GM19452 (cell line): ENCODE results near the gene TUBA4B.

Experiments
- ATAC-seq: cut with Tn5 transposase; IDR thresholded peaks from one replicate; pipeline ENCODE4 v1.9.1; 2021; ENCODE audit not compliant: unreplicated experiment

The TUBA4B gene

DNA sequence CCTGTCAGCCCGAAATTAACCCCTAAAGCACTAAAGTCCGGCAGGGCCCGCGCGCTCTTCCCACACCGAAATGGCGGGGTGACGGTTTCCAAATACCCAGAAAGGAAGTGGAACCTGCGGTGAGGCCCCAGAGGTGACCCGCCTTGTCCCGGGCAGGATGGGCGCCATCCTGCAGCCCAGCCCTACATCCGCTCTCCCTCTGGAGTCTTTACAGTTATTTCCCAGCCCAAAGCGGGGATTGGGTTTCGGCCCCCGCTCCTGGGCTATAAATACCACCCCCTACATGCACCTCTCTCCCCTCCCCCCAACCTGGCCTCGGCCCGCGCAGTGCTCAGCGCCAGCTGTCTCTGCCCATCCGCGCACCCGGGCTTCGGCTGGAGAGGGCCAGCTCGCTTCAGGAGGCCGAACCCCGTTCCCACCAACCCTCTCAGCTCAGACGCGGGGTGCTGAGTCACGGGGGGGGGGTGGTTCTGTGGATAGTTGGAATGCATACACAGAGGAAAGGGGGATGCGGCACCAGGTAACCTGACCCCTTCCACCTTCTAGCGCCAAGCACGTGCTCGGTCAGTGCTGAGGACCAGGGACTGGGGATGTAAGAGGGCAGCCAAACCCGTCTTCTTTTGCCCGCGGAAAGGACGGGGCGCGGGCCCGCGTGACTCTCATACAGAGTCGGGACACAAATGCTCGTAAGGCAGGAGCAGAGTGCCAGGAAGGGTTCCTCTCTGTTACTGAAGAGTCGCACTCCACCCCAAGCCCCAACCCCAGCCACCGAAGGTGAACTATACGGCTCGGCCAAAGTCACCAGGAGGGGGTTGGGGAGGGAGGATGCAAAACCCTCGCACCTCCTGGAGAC, at the start of gene TUBA4B:
Gene TUBA4B, plus strand, starts transcription at position 344 of the 853 bp plus-strand sequence. Its CDS starts 165 bp downstream, at position 509.
- ATAC-seq, result peak; percentile 2

DNA sequence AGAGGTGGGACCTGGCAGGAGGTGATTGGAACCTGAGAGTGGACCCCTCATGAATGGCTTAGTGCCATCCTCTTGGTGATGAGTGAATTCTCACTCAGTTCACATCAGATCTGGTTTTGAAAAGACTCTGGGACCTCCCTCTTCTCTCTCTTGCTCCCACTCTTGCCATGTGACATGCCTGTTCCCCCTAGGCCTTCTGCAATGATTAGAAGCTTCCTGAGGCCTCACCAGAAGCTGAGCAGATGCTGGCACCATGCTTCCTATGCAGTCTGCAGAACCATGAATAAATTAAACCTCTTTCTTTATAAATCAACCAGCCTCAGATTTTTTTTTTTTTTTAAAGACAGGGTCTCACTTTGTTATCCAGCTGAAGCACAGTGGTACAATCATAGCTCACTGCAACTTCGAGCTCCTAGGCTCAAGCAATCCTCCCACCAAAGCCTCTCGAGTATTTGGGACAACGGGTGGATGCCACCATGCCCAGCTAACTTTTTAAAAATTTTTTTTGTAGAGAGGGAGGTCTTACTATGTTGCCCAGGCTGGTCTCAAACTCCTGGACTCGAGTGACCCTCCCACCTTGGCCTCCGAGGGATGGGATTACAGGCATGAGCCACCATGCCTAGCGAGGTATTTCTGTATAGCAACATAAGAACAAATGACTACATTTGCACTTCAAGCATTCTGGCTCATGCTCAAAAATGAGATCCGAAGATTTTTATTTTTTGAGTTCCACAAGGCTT, 48.4 kb upstream of the TUBA4B start:
- ATAC-seq, result no peak

DNA sequence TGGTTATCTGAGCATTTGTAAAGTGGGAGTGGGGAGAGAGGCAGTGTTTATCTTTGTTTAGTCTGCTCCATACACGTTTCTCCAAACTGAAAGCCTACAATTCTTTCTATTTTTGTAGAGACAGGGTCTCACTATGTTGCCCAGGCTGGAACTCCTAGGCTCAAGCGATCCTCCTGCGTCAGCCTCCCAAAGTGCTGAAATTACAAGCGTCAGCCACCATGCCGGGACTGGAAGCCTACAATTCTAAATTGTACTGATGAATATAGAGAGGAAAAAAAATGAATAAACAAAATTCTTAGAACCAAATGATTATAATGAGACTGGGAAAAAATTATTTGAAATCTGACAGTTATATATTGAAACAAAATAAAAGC, 47.9 kb upstream of the TUBA4B start:
- ATAC-seq, result no peak

DNA sequence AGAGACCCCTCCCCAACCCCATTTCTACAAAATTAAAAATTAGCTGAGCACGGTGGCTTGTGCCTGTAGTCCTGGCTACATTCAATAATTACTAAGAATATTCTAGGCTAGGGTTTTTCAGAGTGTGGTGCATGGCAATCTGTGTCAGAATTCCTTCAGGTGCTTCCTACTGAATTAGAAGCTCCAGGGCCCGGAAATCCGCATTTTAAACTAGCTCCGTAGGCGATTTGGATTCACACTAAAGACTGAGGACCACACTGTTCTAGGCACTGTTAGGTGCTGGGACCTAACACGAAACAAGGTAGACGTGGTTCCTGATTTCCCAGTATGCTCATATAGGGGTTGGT, 47.1 kb upstream of the TUBA4B start:
- ATAC-seq, result no peak

DNA sequence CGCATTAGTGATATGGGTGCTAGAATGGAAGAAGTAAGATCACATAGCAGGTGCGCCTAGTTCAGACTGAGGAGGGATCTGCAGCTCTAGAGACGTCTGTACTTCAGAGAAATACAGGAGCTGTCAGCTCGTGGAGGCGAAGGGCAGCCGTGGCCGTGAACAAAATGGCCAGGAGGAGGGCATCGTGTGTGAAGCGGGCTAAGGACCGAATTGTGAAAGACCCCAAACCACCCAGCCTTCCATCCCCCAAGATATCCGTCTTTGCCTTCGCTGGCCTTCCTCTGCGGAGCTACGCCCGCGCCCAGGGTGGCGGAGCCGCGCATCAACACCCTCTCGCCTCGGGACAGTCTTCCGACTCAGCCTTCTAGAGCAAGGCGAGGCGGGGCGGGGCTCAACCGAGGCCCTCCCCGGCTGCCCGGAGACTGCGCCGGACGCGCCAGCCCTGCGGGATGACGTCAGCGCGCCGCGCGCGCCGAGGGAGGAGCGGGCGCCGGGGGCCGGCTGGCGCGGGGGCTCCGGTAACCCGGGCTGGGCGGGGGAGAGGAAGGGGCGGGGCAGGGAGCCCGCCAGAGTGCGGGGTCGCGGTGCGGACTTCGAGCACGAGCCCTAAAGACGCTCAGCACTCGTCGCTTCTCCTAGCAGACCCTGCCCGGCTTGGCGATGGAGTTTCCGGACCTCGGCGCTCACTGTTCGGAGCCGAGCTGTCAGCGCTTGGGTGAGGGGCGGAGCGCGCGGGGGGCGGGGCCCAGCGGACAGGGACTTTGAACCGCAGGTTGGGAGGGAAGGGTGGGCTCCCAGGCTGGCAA, 46.5 kb upstream of the TUBA4B start, which contains the start of gene ZFAND2B:
Gene ZFAND2B, plus strand, starts transcription at position 455 of the 806 bp plus-strand sequence. Its CDS starts 206 bp downstream, at position 661.
- peak; percentile 98 for ATAC-seq

DNA sequence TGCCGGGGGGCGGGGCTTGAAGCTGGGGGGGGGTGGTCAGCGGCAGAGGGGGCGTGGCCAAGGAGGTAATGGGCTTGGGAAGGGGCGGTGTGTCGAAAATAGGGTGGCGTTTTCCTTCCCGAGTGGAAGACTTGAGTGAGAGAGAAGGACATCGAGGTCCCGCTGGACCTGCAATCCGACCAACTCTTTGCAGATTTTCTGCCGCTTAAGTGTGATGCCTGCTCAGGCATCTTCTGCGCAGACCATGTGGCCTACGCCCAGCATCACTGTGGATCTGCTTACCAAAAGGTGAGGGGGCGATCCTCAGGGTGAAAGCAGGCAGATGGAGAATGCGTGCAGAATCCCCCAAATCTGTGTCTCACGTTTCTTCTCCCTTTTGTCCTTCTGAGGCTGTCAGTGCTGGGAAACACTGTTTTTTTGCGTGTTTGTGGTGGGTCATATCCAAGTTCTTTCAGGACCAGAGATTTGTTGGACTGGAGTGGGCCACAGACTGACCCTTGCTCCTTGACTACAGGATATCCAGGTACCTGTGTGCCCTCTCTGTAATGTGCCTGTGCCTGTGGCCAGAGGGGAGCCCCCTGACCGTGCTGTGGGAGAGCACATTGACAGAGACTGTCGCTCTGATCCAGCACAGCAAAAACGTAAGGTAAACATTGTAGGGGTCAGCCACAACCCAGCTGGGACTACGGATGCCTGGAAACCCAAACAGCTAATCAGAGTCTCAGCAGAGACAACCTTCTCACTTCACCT, 45.7 kb upstream of the TUBA4B start:
- ATAC-seq, result no peak

DNA sequence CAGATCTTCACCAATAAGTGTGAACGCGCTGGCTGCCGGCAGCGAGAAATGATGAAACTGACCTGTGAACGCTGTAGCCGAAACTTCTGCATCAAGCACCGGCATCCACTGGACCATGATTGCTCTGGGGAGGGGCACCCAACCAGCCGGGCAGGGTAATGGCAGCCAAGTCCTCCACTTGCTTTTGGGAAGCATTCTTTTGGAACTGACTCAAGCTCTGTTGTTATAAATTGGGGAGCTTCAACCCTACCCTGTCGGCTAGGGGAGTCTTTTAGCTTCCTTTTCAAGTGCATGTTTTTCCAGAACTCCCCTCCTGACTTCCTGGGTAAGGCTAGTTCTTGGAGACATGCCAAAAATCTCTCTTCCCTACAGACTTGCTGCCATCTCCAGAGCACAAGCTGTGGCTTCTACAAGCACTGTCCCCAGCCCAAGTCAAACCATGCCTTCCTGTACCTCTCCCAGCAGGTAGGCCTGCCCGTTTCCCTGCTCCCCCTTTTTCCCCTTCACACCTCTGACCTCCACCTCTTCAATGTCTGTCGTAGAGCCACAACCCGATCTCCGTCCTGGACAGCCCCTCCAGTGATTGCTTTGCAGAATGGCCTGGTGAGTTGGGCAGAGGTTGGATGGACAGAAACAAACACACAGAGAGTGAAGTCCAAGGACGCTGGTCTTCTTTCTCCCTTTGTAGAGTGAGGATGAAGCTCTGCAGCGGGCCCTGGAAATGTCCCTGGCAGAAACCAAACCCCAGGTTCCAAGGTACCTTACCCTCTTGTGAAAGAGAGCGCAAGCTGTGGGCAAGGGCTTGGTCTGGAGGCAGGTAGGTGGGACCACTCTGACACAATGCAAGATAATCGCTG, 44.9 kb upstream of the TUBA4B start:
- ATAC-seq, result no peak

DNA sequence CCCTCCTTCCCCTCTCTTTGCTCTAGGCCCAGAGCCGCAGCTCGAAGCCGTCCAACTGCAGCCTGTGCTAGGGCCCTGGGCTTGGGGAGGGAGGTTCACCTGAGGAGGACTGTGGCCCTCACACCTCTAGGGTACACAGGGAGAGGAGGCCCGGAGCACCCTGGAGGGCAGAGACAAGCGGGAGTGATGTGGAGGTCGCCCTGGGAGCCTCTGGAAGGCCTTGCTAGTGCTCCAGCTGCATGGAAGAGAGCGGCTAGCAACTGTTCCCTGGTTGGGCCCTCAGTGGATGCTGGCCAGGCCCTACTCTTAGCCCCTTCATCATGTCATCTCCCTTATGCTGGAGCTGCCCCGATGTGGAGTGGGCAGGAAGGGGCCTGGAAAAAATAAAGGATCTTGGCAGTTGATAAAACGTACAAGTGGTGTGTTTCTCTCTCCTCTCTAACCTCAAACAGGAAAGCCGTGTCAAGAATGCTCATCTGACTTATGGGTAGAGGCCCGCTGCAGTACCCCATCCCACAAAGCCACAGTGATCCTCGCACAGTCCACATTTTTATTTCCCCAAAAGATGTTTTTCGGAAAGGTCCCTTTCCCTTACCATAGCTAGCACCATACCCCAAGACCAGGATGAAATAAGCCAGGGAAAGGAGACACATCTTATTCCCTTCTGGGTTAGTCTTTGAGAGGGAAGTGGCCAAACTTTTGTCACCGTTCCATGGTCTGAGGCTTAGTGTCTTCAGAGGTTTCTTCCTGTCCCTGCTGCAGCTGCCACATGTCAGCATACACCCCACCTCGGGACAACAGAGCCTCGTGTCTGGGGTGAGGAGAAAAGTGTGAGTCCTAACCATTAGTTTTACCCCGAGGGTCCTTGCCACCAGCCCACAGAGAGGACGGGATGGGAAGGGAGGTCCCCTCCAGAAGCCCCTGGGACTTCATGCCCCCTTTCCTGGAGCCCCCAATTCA, 43.5 kb upstream of the TUBA4B start:
- ATAC-seq, result no peak

DNA sequence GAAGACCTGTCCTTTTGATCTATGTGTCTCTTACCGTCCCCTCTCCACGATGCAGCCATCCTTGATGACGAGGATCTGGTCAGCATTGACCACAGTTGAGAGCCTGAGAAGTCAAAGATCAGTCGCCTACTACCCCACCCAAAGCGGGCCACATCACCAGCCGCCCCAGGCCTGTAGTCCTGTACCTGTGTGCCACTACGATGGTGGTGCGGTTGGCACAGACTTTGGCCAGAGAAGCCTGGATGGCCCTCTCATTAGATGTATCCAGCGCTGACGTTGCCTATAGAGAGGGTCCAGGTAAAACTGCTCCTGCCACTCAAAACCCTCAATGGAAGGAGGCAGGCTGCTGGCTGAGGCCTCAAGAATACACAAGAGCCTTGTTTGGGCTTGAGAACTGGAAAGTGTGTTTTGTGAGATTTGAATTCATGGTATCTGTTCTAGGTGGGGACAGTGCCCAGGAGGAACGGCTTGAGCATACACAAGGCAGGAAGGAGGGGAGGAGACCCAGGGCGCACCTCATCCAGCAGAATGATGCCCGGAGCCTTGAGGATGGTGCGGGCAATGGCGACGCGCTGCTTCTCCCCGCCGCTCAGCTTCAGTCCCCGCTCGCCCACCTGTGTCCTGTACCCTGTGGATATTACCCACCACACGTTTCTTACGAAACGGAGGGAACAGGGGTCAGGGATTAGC, 42.7 kb upstream of the TUBA4B start:
- ATAC-seq, result no peak

DNA sequence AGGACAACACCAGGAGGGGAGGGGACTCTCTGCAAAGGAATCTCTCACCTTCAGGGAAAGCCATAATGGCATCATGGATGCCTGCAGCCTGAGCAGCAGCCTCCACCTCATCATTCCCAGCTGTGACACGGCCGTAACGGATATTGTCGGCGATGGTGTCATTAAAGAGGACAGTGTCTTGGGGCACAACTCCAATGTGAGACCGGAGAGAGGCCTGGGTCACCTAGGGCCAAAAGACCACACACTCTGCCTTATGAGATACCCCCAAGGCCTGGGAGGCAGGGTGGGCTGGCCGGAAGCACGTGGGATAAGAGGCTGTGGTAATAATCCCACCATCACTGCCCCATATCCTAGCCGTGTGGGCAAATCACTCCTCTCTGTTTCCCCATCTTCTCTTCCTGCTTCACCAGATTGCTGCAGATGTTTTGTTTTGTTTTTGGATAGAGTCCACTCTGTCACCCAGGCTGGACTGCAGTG, 42.1 kb upstream of the TUBA4B start:
- no peak for ATAC-seq

DNA sequence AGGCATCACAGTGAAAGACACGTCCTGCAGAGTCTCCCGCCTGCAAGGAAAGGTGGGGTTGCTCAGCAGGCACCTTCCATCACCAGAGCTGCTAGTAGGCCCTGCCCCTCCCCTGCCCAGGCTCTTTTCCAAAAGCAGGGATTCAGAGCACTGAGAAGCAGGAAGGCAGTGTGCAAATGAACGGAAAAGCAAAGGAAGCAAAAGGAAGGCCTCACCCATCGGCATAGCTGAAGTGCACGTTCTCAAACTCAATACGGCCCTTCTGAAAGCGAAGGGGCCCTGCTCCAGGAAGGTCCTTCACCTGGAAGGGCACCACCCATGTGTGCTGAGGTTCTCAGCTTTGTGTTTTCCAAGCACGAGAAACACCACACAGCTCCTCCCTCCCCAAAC, 40.0 kb upstream of the TUBA4B start:
- ATAC-seq, result no peak

DNA sequence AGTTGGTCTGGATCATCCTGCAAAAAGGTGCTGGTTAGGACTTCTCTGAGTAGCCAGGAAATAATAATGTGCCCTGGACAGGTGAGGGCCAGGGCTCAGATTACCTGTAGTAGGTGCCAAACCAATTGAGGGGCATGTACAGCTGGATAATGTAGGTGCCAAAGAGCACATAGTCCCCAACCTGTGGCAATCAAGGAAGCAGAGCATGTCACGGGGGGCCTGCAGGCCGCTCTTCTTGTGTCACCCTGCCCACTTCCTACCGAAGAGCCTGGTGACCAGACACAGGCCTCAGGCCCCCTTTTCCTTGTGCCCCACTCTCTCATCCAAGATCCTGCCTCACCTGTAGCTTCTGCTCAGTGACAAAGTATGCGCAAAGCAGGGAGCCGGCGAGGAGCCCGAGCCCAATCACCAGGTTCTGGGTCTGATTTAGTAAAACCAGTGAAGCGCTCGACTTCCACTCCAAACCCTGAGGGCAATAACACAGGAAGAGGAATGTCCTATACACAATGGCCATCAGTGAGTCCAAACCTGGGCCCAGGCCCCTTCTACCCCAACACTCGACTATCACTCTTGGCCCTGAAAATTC, 39.5 kb upstream of the TUBA4B start:
- ATAC-seq, result no peak

DNA sequence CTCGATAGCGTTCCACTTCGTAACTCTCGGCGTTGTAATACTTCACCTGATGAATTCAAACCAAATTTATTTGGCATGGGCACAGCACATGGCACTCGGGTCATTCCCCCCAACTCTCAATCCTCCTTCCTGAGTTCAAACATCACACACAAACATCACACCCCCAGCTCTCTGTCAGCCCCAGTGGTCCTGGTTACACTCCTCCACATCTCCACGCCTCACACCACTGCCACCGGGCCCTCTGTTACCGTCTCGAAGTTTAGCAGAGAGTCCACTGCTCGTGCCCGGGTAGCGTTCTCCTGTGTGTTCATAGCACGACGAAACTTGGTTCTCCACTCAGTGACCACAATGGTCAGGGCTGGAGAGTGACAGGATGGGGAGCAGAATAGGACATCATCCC, 38.9 kb upstream of the TUBA4B start:
- ATAC-seq, result no peak

DNA sequence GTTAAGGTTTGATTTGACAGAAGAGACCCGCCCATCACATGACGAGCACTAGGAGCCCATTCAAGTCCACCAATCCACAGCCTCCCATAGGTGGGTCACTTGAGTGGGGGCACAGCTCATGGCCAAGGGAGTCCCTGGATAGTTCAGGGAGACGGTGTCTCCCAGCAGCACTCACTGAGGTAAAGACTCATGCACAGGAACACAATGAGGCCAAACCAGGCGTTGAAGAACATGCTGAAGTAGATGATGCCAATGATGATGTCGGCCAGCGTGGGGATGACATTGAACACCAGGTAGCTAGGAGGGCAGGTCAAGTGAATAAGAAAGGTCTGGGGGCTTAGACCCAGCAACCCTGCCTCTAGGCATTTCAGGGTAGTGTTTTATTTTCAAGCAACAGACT, 38.3 kb upstream of the TUBA4B start:
- no peak for ATAC-seq

DNA sequence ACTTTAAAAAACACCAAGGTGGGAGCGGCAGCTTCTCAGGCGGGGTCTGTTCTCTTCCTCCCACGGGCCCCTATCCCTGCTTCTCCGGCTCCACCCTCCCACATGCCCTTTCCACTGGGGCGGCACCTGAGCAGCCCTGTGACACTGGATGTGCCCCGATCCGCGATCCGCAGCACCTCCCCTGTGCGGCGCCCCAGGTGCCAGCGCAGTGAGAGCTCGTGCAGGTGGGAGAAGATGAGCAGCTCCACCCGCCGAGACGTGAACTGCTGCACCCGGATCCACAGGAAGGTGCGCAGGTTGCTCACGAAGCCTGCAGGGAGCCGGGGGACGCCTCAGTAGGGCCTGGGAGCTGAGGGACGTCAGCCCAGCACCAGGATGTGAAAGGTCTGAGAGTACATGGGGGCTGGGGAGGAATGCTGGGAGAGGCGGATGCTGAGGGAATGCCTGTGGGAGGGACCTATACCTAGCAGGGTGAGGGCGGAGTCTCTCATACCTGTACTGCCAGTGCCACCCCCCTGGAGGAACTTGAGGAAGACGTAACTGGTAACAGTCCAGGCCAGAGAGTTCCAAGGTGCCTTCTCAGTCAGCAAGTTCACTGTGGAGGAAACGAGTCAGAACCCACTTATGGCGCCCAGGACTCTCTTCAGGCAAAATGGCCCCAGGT, 37.0 kb upstream of the TUBA4B start:
- no peak for ATAC-seq

DNA sequence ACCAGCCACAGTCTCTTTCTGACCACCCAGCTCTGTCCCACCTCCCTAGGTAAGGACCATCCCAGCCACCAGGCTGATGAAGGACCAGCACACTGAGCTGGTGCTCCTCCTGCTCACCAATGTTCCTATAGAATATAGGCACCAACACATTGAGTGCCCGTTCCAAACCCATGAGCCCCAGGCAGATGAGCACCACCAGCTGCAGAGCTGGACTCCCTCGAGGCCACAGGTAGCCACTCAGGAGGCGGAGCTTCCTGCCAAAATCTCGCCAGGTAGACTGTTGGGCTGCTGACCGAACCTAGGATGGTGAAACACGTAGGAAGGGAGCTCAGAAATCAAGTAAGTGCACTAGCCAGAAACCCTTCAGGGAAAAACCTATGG, 36.5 kb upstream of the TUBA4B start:
- no peak for ATAC-seq

DNA sequence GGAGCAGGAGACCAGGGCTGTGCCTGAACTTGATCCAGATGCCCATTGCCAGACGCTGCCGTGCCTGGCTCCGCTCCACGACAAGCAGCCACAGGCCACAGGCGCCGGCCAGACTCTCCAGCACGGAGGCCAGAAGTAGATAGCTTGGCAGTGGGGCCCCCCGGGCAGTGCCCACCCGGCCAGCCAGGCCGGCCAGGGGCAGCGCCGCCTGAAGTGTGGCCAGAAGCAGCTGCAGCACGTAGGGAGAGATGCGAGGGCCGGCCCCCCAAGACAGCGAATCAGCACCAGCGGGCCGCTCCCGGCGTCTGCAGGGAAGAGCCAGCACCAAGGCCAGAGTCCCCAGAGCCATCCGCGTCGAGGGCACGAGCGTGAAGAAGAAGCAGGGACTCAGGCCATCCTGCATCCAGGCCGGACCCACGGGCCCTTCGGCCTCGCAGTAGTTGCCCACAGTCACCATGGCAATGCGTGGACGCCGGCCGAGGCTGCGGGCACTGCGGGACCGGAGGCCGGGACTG, 34.8 kb upstream of the TUBA4B start:
- ATAC-seq, result peak; percentile 25
